Suprapubic skin (tissue), 4 donors: ENCODE data around the gene CFAP161.

ENCODE experiments used
- EP300 ChIP-seq: sonication (generic); formaldehyde crosslinking; IDR thresholded peaks from one replicate; pipeline ENCODE4 v1.6.1; 2017; ENCODE audit warnings: antibody characterized with exemption
- POLR2A ChIP-seq, 2 donors: fragments of 450-650 bp; IDR thresholded peaks; one replicate each; pipeline ENCODE4 v1.6.1; 2017; ENCODE audit warnings: antibody characterized with exemption in 2 of 2, mild to moderate bottlenecking in 2 of 2, moderate library complexity in 2 of 2
- POLR2AphosphoS5 ChIP-seq, 3 donors: sonication (generic); formaldehyde crosslinking; IDR thresholded peaks; one replicate each; pipeline ENCODE4 v1.6.1; 2017; ENCODE audit warnings: antibody characterized with exemption in 3 of 3
- TF ChIP-seq, protein P1 (sequence below), 2 donors: fragments of 200-600 bp in 1 of 2; fragments of 450-650 bp in 1 of 2; sonication (generic) in 1 of 2; IDR thresholded peaks; one replicate each; pipeline ENCODE4 v1.5.1; 2016 to 2019; ENCODE audit warnings: antibody characterized with exemption in 2 of 2, mild to moderate bottlenecking in 1 of 2, moderate library complexity in 1 of 2

DNA sequence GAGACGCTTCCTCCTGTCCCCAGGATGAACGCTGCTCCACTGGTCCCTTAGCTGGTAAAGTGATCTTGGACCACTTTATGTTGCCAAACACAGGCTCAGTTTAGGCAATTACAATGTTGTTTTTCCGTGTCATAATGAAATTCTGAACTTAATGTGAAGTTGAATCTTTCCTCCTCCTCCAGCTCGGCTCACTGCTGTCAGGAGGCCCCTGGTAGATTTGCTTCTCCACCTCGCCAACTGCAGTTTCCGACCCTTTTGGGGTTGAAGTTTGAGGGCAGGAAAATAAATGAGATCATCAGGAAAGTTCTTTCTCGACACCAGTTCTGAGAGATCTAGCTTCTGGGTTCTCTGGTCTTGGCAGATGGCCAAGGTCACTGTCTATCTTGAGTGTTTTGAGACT, 27.8 kb downstream of the CFAP161 start:
- TF ChIP-seq POLR2A (IDR thresholded peaks at IDR 0.05) (no peak), POLR2AphosphoS5 (IDR thresholded peaks at IDR 0.05) (no peak), EP300 (no peak)
- TF ChIP-seq, protein P1, sequence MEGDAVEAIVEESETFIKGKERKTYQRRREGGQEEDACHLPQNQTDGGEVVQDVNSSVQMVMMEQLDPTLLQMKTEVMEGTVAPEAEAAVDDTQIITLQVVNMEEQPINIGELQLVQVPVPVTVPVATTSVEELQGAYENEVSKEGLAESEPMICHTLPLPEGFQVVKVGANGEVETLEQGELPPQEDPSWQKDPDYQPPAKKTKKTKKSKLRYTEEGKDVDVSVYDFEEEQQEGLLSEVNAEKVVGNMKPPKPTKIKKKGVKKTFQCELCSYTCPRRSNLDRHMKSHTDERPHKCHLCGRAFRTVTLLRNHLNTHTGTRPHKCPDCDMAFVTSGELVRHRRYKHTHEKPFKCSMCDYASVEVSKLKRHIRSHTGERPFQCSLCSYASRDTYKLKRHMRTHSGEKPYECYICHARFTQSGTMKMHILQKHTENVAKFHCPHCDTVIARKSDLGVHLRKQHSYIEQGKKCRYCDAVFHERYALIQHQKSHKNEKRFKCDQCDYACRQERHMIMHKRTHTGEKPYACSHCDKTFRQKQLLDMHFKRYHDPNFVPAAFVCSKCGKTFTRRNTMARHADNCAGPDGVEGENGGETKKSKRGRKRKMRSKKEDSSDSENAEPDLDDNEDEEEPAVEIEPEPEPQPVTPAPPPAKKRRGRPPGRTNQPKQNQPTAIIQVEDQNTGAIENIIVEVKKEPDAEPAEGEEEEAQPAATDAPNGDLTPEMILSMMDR (IDR thresholded peaks at IDR 0.05), result no peak
